GM19240 (cell line): Measurements from ENCODE around the gene SELENBP1.
"Not testable (repeated sequence)": the region's sequence is repeated elsewhere in the genome, so short reads cannot be mapped to it uniquely, and the experiment has no call there.

ENCODE experiments used
- DNase-seq: peaks from one replicate; pipeline ENCODE4 v3.0.0; 2011; ENCODE audit warnings: low spot score; ENCODE audit not compliant: insufficient read length

SELENBP1 gene

GRCh38 chr1:151377150-151377884 is 4.8 kb upstream of the SELENBP1 start:
- DNase-seq: no peak

- DNase-seq: no peak
These were observed 691 bp upstream of the SELENBP1 start for GRCh38 chr1:151373196-151373595.

GRCh38 chr1:151371370-151372057 is 991 bp downstream of the SELENBP1 start:
- no peak for DNase-seq

GRCh38 chr1:151370211-151370911 is 2.1 kb downstream of the SELENBP1 start:
- DNase-seq: no peak

- DNase-seq: no peak
These were observed 2.9 kb downstream of the SELENBP1 start for GRCh38 chr1:151369621-151370048.

- DNase-seq: no peak
These were observed 3.2 kb downstream of the SELENBP1 start for GRCh38 chr1:151369302-151369610.

GRCh38 chr1:151368393-151369301 is 3.9 kb downstream of the SELENBP1 start:
- no peak for DNase-seq

- no peak for DNase-seq
These were observed 4.7 kb downstream of the SELENBP1 start for GRCh38 chr1:151367658-151368392.

- no peak for DNase-seq
These were observed 7.5 kb downstream of the SELENBP1 start for GRCh38 chr1:151364996-151365395.

- no peak for DNase-seq
These were observed 10.0 kb downstream of the SELENBP1 start for GRCh38 chr1:151362308-151363155.

- no peak for DNase-seq
These were observed 10.6 kb downstream of the SELENBP1 start for GRCh38 chr1:151361883-151362282.

GRCh38 chr1:151356696-151357095 is 15.8 kb downstream of the SELENBP1 start:
- no peak for DNase-seq

GRCh38 chr1:151352021-151352718 is 20.3 kb downstream of the SELENBP1 start:
- DNase-seq: no peak

GRCh38 chr1:151350323-151350722 is 22.2 kb downstream of the SELENBP1 start:
- DNase-seq: not testable (repeated sequence)

GRCh38 chr1:151347523-151348246 is 24.8 kb downstream of the SELENBP1 start:
- no peak for DNase-seq

- DNase-seq: peak; percentile 73
These were observed 25.6 kb downstream of the SELENBP1 start, which contains the start of gene RFX5 for GRCh38 chr1:151346769-151347522. Gene RFX5 (minus strand): TSS chr1:151347252. CDS start chr1:151346320, 932 bp downstream.

- no peak for DNase-seq
These were observed 26.3 kb downstream of the SELENBP1 start for GRCh38 chr1:151346082-151346768.
